Muscle layer of duodenum (tissue), 2 donors: ENCODE measurements around the gene ACACA.
"Not testable (repeated sequence)": the region's sequence is repeated elsewhere in the genome, so short reads cannot be mapped to it uniquely, and the experiment has no call there.

Source experiments
- H3K27ac ChIP-seq: one replicate; pipeline ENCODE4 v1.7.0; 2013; ENCODE audit warnings: mild to moderate bottlenecking, low read length
- H3K27me3 ChIP-seq: one replicate; pipeline ENCODE4 v1.7.0; 2013; ENCODE audit warnings: low read depth, mild to moderate bottlenecking, control low read depth, low read length
- H3K36me3 ChIP-seq, 2 donors: one replicate each; pipeline ENCODE4 v1.7.0; 2013; ENCODE audit warnings: low read length in 2 of 2, control low read depth in 1 of 2, mild to moderate bottlenecking in 1 of 2; ENCODE audit not compliant: insufficient read depth in 2 of 2, control insufficient read depth in 1 of 2
- H3K4me1 ChIP-seq, 2 donors: one replicate each; pipeline ENCODE4 v1.7.0; 2013; ENCODE audit warnings: low read length in 2 of 2, mild to moderate bottlenecking in 2 of 2, control low read depth in 1 of 2, moderate library complexity in 1 of 2; ENCODE audit not compliant: insufficient read depth in 2 of 2, control insufficient read depth in 1 of 2
- H3K4me3 ChIP-seq, 2 donors: one replicate each; pipeline ENCODE4 v1.7.0; 2013; ENCODE audit warnings: low read length in 2 of 2, low read depth in 1 of 2, mild to moderate bottlenecking in 1 of 2
- H3K9me3 ChIP-seq, 2 donors: one replicate each; pipeline ENCODE4 v1.7.0; 2013; ENCODE audit warnings: low read length in 2 of 2, control low read depth in 1 of 2, mild to moderate bottlenecking in 1 of 2; ENCODE audit not compliant: control insufficient read depth in 1 of 2
- donor health status: healthy.

The ACACA gene

DNA sequence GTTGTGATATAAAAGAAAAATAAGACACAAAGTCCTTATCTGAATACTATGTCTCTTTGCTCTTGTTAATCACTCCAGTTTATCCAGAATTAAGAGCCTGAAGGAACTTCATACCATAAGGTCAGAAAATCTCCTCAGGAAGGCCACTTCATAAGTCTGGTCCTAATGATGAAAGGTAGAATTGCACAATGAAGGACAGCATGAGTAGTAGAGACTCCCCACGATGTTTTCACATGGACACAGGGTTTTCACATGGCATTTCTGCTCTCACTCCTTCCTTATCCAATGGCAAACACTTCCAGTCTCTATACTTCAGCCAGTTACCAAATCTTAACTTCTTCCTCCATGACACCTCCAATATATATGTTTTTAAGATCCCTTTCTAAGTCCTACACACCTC is 41.0 kb downstream of the ACACA start:
- Histone ChIP-seq H3K27ac (no peak overlapping the region), H3K36me3 (no peaks in the 10 kb centered on the region), H3K4me1 (no peaks in the 10 kb centered on the region)

DNA sequence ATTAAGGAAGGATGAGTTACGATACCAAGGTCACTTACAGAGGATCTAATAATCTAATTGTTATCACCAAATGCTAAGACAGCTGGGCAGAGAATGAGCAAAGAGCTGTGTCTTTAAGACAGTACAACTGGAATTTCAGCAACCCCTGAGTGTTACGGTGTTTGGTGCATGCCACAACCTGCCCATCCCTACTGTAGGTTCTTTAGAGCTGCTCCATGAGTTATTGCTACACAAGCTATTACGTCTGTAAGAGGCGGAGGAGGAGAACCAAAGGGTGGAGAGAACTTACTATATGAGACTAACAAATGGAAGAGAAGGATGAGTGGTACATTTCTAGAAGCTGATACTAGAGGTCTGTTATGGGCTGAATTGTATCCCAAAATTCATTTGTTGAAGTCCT is 45.1 kb downstream of the ACACA start:
- Histone ChIP-seq H3K9me3 (no peaks in the 10 kb centered on the region), H3K27ac (no peak overlapping the region), H3K4me3 (no peak overlapping the region), H3K4me1 (peaks cover 5% of the 10 kb centered on the region in 2 donors), H3K36me3 (no peaks in the 10 kb centered on the region), H3K27me3 (no peaks in the 10 kb centered on the region)

More for the DNA sequence above, 41.0 kb downstream of the ACACA start:
- Histone ChIP-seq H3K9me3 (no peaks in the 10 kb centered on the region), H3K4me3 (no peak overlapping the region), H3K27me3 (no peaks in the 10 kb centered on the region)

DNA sequence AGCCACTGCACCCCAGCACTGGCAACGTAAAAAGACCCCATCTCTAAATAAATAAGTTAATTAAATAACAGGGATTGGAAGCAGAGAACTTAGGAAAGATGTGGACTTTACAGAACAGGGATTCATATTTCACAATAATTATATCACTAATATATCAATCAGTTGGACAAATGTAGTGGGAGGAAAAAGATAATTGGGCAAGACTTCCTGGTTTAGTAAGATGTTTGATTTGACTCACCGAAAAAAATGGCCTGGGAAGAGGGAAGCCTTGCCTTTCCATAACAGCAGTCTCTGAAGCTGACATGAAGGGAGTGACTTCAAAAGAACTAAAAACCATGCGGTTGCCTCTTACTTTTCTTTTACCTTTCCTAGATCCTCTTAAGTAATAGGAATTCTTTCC is 46.0 kb downstream of the ACACA start:
- H3K9me3 ChIP-seq, result no peaks in the 10 kb centered on the region
- no peak overlapping the region for H3K27ac ChIP-seq
- peaks cover 5% of the 10 kb centered on the region in 2 donors for H3K4me1 ChIP-seq
- no peaks in the 10 kb centered on the region for H3K27me3 ChIP-seq
- H3K36me3 ChIP-seq, result no peaks in the 10 kb centered on the region
- no peak overlapping the region for H3K4me3 ChIP-seq

DNA sequence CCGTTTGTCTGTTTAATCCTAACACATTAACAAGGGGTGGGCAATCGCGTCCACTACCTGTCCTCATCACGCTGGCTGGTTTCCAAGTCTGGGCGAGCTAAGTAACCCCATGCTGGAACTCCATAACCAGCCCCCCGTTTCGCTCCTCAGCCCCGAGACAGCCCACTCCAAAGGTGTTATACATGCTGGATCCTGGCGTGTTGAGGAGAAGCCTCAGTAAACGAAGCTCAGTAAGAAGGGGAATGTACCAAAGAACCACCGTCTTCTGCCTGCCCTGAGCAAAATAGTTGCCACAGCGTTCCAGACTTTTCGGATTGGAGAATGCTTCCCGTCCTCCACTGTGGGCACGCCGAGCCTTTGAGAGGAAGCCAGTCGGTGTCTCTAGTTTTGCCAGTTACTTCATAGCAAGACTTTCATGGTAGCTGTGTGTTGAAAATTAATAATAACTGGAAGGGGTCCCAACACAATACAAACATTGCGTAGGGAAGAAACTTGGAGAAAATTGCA is 46.9 kb downstream of the ACACA start:
- peaks cover 5% of the 10 kb centered on the region in 2 donors for H3K4me1 ChIP-seq
- H3K27ac ChIP-seq, result peak overlapping the region; percentile 58
- no peaks in the 10 kb centered on the region for H3K36me3 ChIP-seq
- no peaks in the 10 kb centered on the region for H3K9me3 ChIP-seq
- peak overlapping the region; percentile 70 to 92 for H3K4me3 ChIP-seq
- H3K27me3 ChIP-seq, result no peaks in the 10 kb centered on the region

DNA sequence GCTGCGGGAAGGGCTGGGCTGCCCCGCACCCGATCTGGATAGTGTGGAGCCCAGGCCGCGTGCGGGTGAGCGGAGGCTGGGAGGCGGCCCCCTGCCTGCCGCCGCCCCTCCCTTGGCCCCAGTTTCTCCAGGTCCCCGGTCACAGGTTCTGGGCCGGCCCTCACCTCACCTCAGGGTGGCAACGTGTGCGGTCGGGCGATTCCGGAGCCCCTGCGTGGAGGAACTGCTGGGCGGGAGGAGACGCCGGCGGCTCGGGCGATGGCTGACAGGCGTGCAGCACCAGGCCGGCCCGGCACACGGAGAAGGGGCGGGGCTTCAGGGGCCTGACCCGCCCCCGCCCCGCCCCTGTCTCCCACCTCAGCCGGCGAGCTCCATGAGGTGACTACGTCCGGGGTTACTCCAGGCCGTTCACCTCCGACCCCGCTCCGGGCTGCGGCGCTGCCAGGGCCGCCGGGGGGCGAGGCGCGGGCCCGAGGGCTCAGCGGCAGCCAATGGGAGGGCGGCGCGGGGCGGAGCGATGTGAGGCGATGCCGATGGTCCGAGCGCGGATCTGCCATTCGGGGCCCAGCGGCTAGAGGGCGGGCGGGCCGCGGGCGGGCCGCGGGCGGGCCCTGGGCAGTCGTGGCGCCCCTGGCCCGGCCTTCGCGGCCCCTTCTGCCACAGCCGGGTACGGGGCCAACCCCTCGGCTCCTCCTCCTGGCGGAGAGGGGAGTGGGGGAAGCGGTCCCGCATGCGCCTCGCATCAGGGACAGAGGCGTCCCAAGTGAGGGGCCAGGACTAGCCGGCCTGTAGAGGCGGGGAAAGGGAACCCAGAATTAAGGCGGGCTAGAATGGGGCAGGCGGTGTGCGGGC is 47.6 kb downstream of the ACACA start:
- no peaks in the 10 kb centered on the region for H3K27me3 ChIP-seq
- H3K9me3 ChIP-seq, result no peaks in the 10 kb centered on the region
- peak overlapping the region; percentile 84 to 92 for H3K4me3 ChIP-seq
- peaks cover 5% of the 10 kb centered on the region in 2 donors for H3K4me1 ChIP-seq
- H3K27ac ChIP-seq, result peak overlapping the region; percentile 79
- no peaks in the 10 kb centered on the region for H3K36me3 ChIP-seq

DNA sequence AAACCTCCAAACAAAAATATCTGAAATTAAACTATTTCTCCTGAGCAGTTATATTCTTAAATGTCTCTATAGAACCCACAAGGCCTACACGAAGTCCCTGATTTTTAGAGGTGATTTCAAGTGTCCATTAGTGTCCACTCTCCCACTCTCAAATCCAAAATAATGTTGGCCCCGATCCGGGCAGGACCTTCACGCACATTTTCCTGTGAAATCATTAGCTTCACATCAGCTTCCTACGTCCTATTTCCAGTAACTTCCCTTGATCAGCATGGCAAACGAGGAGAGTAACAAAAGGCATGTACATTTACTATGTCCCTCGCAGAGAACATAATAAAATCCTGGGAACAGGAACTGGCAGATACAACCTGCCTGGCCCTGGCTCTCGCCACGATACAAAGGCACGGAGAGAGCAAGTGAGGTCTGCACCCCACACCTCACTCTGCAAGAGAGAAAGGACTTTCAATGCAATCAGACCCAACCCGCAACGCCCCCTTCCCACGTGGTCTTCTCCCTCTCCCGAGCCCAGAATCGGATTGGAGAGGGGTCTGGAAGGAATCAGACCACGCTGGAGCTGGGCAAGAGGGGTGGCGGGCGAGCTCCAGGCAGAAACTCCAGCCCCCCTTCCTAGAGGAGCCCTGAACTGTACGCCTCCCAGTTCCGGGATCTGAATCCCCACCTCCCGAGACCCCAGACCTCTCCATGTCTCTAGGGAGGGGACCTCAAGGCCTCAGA is 48.4 kb downstream of the ACACA start:
- Histone ChIP-seq H3K27ac (peak overlapping the region; percentile 79), H3K27me3 (no peaks in the 10 kb centered on the region)

DNA sequence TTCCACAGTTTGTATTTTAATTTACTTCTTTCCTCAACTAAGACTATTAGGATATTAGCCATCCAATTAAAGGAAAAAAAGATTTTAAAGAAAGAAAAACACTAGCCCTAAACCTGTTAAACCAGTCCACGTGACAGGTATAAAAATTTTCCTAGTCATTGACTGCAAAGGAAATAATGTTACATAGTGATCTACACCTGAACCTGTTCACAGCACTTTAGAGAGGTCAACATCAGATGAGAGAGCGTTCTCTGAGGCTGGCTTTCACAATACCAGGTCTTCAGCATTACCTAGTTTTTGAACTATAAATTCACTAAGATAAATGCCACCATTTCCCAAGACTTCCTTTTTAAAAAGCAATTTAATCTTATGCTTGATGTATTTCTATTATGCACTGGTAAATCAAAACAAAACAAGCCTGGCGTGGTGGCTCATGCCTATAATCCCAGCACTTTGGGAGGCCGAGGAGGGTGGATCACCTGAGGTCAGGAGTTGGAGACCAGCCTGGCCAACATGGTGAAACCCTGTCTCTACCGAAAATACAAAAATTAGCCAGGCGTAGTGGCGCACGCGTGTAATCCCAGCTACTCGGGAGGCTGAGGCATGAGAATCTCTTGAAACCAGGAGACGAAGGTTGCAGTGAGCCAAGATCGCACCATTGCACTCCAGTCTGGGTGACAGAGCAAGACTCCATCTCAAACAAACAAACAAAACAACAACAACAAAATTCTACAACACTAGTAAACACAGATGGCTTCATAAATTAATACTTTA is 49.7 kb downstream of the ACACA start:
- not testable (repeated sequence) for H3K4me3 ChIP-seq, H3K36me3 ChIP-seq

More for the DNA sequence above, 48.4 kb downstream of the ACACA start:
- peak overlapping the region; percentile 84 to 92 for H3K4me3 ChIP-seq
- no peaks in the 10 kb centered on the region for H3K36me3 ChIP-seq
- no peaks in the 10 kb centered on the region for H3K9me3 ChIP-seq
- peaks cover 5% of the 10 kb centered on the region in 2 donors for H3K4me1 ChIP-seq

DNA sequence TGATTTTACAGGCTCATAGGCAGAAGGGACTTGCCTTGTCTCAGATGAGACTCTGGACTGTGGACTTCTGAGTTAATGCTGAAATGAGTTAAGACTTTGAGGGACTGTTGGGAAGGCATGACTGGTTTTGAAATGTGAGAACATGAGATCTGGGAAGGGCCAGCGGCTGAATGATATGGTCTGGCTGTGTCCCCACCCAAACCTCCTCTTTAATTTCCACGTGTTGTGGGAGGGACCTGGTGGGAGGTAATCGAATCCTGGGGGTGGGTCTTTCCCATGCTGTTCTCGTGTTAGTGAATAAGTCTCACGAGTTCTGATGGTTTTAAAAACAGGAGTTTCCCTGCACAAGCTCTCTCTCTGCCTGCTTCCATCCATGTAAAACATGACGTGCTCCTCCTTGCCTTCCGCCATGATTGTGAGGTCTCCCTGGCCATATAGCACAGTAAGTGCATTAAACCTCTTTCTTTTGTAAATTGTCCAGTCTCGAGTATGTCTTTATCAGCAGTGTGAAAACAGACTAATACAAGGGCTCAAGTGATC is 59.7 kb downstream of the ACACA start:
- H3K4me3 ChIP-seq, H3K4me1 ChIP-seq, H3K27ac ChIP-seq, H3K36me3 ChIP-seq, H3K9me3 ChIP-seq, H3K27me3 ChIP-seq: not testable (repeated sequence)

More for the DNA sequence above, 49.7 kb downstream of the ACACA start:
- not testable (repeated sequence) for H3K27me3 ChIP-seq, H3K27ac ChIP-seq, H3K9me3 ChIP-seq, H3K4me1 ChIP-seq

DNA sequence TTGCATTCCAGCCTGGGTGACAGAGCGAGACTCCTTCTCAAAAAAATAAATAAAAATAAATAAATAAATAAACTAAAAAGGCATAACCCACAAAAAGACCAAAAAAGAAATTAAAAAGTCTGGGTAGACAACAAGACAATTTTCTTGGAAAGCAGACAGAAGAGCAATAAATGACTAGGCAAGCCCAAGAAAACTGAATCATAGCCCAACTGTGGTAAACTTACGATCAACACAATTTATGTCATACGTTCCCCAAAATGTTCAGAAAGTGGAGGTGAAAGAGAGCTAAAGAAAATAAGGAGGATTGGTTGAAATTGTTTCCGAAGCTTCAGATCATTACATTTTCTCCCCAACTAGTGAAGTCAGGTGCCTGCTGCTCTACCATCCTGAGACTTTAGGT is 62.1 kb downstream of the ACACA start:
- Histone ChIP-seq H3K36me3 (no peaks in the 10 kb centered on the region), H3K27ac (no peak overlapping the region), H3K27me3 (no peaks in the 10 kb centered on the region), H3K9me3 (no peaks in the 10 kb centered on the region), H3K4me1 (no peaks in the 10 kb centered on the region), H3K4me3 (no peak overlapping the region)

DNA sequence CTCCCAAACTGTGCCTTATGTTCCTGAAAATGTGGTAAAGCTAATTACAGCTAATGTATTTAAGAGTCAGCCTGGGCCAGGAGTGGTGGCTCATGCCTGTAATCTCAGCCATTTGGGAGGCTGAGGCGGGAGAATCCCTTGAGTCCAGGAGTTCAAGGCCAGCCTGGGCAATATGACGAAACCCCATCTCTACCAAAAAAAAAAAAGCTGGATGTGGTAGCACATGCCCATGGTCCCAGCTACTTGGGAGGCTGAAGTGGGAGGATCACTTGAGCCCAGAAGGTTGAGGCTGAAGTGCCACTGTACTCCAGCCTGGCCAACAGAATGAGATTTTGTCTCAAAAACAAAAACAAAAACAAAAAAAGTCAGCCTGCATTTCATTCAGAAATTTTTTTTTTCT is 64.0 kb downstream of the ACACA start:
- Histone ChIP-seq H3K27ac (no peak overlapping the region), H3K9me3 (no peaks in the 10 kb centered on the region), H3K27me3 (no peaks in the 10 kb centered on the region), H3K4me3 (no peak overlapping the region), H3K4me1 (no peaks in the 10 kb centered on the region), H3K36me3 (no peaks in the 10 kb centered on the region)

DNA sequence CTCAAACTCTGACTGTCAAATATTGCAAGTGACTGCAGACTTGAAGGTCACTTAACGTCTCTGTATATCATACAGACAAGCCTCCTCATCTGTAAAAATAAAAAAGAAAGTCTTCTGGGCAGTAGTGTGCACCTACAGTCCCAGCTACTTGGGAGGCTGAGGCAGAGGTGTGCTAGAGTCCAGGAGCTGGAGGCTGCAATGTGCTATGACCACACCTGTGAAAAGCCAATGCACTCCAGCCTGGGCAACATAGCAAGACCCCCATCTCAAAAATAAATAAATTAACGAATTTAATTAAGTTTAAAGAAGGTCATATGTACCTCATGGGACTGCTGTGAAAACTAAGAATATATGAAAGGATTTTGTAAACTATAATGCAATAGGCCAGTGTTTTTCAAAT is 65.8 kb downstream of the ACACA start:
- H3K4me3 ChIP-seq, result no peak overlapping the region
- H3K27me3 ChIP-seq, result no peaks in the 10 kb centered on the region
- H3K36me3 ChIP-seq, result peaks cover 3 to 4% of the 10 kb centered on the region in 2 donors
- no peaks in the 10 kb centered on the region for H3K4me1 ChIP-seq
- no peaks in the 10 kb centered on the region for H3K9me3 ChIP-seq
- no peak overlapping the region for H3K27ac ChIP-seq
